Karpas-422 (cell line): Measurements from ENCODE around the gene DUSP8. TPM values are rescaled to one million over a fixed set of nuclear protein-coding genes. Genes with fewer than 3 reads are reported as not detected.

Experiments used
- DNase-seq: peaks from one replicate; pipeline ENCODE4 v3.0.0-alpha.2; 2015
- H2AFZ ChIP-seq: fragments of 200-600 bp; sonication (generic); 2 replicates; pipeline ENCODE4 v1.6.1; 2014; ENCODE audit warnings: antibody characterized with exemption, low read length, mixed read lengths
- H3K27ac ChIP-seq: fragments of 200-600 bp; sonication (generic); 2 replicates; pipeline ENCODE4 v1.5.1; 2014; ENCODE audit warnings: mild to moderate bottlenecking, low read length, moderate library complexity
- H3K27me3 ChIP-seq: fragments of 200-600 bp; sonication (generic); 2 replicates; pipeline ENCODE4 v1.6.1; 2014; ENCODE audit warnings: low read length, mixed read lengths
- H3K36me3 ChIP-seq: fragments of 200-600 bp; sonication (generic); 2 replicates; pipeline ENCODE4 v1.6.1; 2014; ENCODE audit warnings: low read length, mixed read lengths; ENCODE audit not compliant: insufficient read depth
- H3K4me1 ChIP-seq: fragments of 200-600 bp; sonication (generic); 2 replicates; pipeline ENCODE4 v1.6.1; 2014; ENCODE audit warnings: mild to moderate bottlenecking, low read length, mixed read lengths
- H3K4me2 ChIP-seq: fragments of 200-600 bp; sonication (generic); 2 replicates; pipeline ENCODE4 v1.6.1; 2014; ENCODE audit warnings: low read length, low read depth, mild to moderate bottlenecking; ENCODE audit not compliant: poor library complexity, severe bottlenecking
- H3K4me3 ChIP-seq: fragments of 200-600 bp; sonication (generic); 2 replicates; pipeline ENCODE4 v1.5.1; 2014; ENCODE audit warnings: mild to moderate bottlenecking, antibody characterized with exemption, low read length, mixed read lengths
- H3K79me2 ChIP-seq: fragments of 200-600 bp; sonication (generic); 2 replicates; pipeline ENCODE4 v1.6.1; 2014; ENCODE audit warnings: mild to moderate bottlenecking, low read length, mixed read lengths
- H3K9ac ChIP-seq: fragments of 200-600 bp; sonication (generic); 2 replicates; pipeline ENCODE4 v1.6.0; 2014; ENCODE audit warnings: low read length
- H3K9me2 ChIP-seq: fragments of 200-600 bp; sonication (generic), shearing (Covaris generic); replicated peaks from 2 replicates; pipeline ENCODE4 v1.6.0; 2014; ENCODE audit warnings: mild to moderate bottlenecking, low read length, moderate library complexity; ENCODE audit not compliant: insufficient read depth
- H3K9me3 ChIP-seq: fragments of 300-700, 200-600 bp; sonication (generic); 2 replicates; pipeline ENCODE4 v1.6.1; 2014; ENCODE audit warnings: low read length, mixed read lengths
- H4K20me1 ChIP-seq: fragments of 200-600 bp; sonication (generic); 2 replicates; pipeline ENCODE4 v1.6.1; 2014; ENCODE audit warnings: mild to moderate bottlenecking, antibody characterized with exemption, low read length, low read depth; ENCODE audit not compliant: insufficient read depth
- total RNA-seq: library from RNA; depleted of rRNA; stranded (reverse); fragments of >200 nt; shearing (Covaris generic); gene quantifications from 2 replicates; pipeline ENCODE4 v1.2.3, GENCODE V29; 2014; ENCODE audit warnings: low replicate concordance

Gene DUSP8
- total RNA-seq, 1 experiment from 2014 or later, result not detected

DNA sequence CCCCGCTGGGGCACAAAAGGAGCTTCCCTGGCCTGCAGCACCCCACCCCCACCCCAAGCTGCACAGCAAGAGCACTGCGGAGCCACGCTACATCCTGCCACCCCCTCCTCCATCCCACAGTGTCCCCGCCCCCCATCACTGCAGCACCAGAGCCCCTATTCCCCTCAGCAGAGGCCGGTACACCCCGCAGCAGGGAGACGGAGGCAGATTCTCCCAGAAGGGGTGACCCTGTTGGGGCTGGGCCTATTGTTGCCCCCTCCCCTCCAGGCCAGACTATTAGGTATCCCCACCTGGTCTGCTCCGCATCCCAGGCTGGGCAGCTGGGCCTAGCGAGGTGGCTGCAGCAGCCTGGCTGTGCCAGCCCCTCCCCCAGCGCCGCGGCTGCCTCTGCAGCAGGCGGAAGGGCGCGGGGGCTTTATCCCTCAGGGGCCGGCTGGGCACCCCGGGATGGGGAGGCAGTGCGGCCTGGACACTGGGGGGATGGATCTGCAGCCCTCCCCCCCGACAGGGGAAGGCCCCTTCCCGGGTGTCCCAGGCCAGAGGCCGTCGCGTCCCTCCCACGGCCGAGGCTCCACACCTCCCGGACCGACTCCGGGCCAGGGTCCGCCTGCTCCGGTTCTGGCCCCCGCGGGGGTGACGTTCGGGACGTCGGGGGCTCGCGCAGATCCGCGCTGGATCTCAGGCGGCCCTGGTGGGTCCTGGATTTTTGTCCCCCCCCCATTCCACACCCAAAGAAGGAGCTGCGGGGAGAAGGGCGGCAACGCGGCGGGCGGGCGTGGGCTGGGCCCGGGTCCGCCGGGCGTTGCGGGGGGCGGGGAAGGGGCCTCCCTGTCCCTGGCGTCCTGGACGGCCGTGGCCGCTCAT is 943 bp downstream of the DUSP8 start:
- no peak overlapping the region for H3K27ac ChIP-seq

DNA sequence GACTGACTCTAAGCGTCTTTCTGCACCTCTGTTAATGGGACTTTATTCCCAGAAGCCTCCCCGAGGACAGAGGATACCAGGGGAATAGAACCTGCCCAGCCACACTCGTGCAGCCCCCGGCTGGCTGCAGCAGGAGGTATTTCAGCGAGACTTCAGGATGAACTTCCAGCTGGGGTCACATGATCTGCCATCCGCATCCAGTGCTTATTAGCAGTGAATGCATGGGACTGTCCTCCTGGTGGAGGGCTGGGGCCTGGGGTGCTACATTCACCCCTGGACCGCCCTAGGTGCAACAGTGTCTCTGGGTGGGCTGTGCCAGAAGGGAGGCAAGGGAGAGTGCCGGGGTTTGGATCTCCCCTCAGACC is 1.6 kb downstream of the DUSP8 start:
- no peaks in the 10 kb centered on the region for H3K9me2 ChIP-seq
- peaks cover 34% of the 10 kb centered on the region for H3K4me1 ChIP-seq
- H3K9ac ChIP-seq, result no peak overlapping the region
- no peaks in the 10 kb centered on the region for H3K9me3 ChIP-seq
- H4K20me1 ChIP-seq, result peaks cover 43% of the 10 kb centered on the region
- no peaks in the 10 kb centered on the region for H3K36me3 ChIP-seq
- H3K79me2 ChIP-seq, result no peaks in the 10 kb centered on the region
- no peaks in the 10 kb centered on the region for H3K27me3 ChIP-seq
- H3K4me2 ChIP-seq, result no peak overlapping the region
- H2AFZ ChIP-seq, result no peak overlapping the region
- no peak overlapping the region for H3K4me3 ChIP-seq
- no peak for DNase-seq
- no peak overlapping the region for H3K27ac ChIP-seq

More for the DNA sequence above, 943 bp downstream of the DUSP8 start:
- DNase-seq, result peak; percentile 53
- no peaks in the 10 kb centered on the region for H3K9me2 ChIP-seq
- H3K4me2 ChIP-seq, result no peak overlapping the region
- no peaks in the 10 kb centered on the region for H3K36me3 ChIP-seq
- no peak overlapping the region for H3K9ac ChIP-seq
- H3K27me3 ChIP-seq, result no peaks in the 10 kb centered on the region
- H3K4me3 ChIP-seq, result no peak overlapping the region
- H4K20me1 ChIP-seq, result peaks cover 43% of the 10 kb centered on the region
- peaks cover 34% of the 10 kb centered on the region for H3K4me1 ChIP-seq
- no peak overlapping the region for H2AFZ ChIP-seq
- H3K79me2 ChIP-seq, result no peaks in the 10 kb centered on the region
- H3K9me3 ChIP-seq, result no peaks in the 10 kb centered on the region

DNA sequence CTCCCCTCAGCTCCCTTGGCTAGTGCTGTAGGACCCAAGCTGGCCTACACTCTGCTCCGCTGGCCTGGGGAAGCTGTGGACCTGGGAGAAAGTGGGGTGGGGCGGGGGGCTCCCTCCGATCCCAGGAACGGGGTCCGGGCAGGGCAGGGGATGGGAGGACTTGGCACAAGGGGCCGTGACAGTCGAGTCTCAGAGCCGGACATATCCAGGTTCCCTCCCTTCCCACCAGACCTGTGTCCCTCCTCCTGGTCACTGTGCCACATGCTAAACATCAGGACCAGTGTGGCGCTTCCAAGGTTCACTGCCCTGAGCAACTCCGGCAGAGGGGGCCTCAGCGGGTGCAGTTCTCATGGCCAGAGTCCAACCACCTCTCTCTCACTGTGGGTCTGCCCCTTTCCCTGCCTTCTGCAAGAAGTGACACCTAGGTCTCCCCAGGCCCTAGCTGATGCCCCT is 2.0 kb downstream of the DUSP8 start:
- Histone ChIP-seq H4K20me1 (peaks cover 46% of the 10 kb centered on the region), H3K79me2 (no peaks in the 10 kb centered on the region), H3K4me1 (peaks cover 34% of the 10 kb centered on the region), H2AFZ (no peak overlapping the region), H3K27me3 (no peaks in the 10 kb centered on the region), H3K4me2 (no peak overlapping the region), H3K9me3 (no peaks in the 10 kb centered on the region), H3K9me2 (no peaks in the 10 kb centered on the region), H3K4me3 (no peak overlapping the region), H3K27ac (no peak overlapping the region), H3K36me3 (no peaks in the 10 kb centered on the region), H3K9ac (no peak overlapping the region)
- no peak for DNase-seq

DNA sequence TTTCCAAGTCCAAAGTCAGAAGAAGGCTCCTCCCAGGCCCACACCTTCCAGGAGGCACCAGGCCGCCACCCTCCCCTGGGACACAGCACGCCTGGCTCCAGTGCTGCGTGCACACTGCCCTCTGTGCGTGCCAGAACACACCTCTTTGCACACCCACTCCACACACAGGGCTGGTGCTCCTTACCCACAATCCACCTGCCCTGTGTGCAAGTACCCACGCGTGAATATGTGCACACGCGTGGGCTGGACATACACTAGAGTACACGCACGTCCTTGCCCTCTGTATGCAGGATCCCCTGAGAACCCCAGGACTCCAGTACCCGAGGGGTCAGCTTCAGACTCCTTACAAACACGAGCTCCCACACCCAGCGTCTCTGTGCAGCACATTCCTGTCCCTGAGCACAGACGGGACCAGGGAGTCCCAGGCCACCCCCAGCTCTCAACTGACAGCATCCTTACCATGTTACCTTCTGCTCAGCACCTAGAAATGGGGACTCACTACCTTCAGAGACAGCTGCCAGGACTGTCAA is 2.8 kb downstream of the DUSP8 start:
- H3K36me3 ChIP-seq, result no peaks in the 10 kb centered on the region
- no peak overlapping the region for H2AFZ ChIP-seq
- no peaks in the 10 kb centered on the region for H3K27me3 ChIP-seq
- H3K4me1 ChIP-seq, result peaks cover 29% of the 10 kb centered on the region
- no peak overlapping the region for H3K9ac ChIP-seq
- H3K9me3 ChIP-seq, result no peaks in the 10 kb centered on the region
- H3K27ac ChIP-seq, result no peak overlapping the region
- DNase-seq, result no peak
- H3K4me2 ChIP-seq, result no peak overlapping the region
- peaks cover 47% of the 10 kb centered on the region for H4K20me1 ChIP-seq
- H3K4me3 ChIP-seq, result no peak overlapping the region
- H3K9me2 ChIP-seq, result no peaks in the 10 kb centered on the region
- no peaks in the 10 kb centered on the region for H3K79me2 ChIP-seq

DNA sequence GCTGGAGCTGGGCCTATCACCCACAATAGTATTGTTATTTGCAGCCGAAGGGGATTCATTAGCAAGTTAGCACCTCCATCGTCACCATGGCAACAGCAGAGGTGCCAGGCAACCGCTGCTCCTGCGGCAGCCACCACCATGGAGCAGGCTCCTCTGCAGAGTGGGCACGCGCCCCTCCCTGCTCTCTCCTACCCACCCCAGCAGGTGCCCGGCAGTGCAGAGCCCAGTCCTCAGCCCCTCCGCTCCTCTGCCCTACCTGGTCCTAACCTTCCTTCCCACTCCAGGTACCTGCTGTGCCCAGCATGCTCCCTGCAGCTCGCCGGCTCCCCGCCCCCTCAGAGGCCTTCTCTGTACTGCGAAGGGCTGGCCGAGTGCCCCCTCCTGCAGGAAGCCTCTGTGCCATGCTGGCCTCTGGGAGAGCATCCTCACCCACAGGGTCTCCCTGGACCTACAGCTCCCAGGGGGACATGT is 3.6 kb downstream of the DUSP8 start:
- Histone ChIP-seq H3K79me2 (no peaks in the 10 kb centered on the region), H4K20me1 (peaks cover 45% of the 10 kb centered on the region), H3K27ac (no peak overlapping the region), H2AFZ (no peak overlapping the region), H3K4me1 (peaks cover 21% of the 10 kb centered on the region), H3K9me2 (no peaks in the 10 kb centered on the region), H3K9ac (no peak overlapping the region), H3K27me3 (no peaks in the 10 kb centered on the region), H3K9me3 (no peaks in the 10 kb centered on the region), H3K4me3 (no peak overlapping the region), H3K4me2 (no peak overlapping the region), H3K36me3 (no peaks in the 10 kb centered on the region)
- DNase-seq, result peak; percentile 77

DNA sequence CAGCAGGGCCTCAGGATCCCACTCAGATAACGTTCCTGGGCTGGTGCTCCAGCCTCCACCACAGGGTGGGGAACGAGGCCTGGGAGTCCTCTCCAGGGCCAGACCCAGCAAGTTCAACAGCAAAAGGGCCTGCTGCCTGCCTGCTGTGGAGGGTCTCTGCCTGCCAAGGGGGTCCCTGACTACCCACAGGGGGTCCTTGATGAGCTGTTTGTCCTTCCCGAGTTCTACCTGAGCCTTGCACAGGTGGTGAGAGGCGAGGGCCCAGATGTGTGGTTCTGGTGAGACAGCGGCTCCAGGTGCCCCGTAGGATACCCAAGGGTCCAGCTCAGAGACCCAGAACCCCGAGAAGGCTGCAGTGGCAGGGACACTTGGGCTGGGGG is 4.4 kb downstream of the DUSP8 start:
- no peaks in the 10 kb centered on the region for H3K9me3 ChIP-seq
- H3K36me3 ChIP-seq, result no peaks in the 10 kb centered on the region
- no peak overlapping the region for H3K4me2 ChIP-seq
- no peaks in the 10 kb centered on the region for H3K9me2 ChIP-seq
- no peaks in the 10 kb centered on the region for H3K27me3 ChIP-seq
- no peak overlapping the region for H3K27ac ChIP-seq
- H2AFZ ChIP-seq, result no peak overlapping the region
- no peaks in the 10 kb centered on the region for H3K79me2 ChIP-seq
- DNase-seq, result no peak
- H4K20me1 ChIP-seq, result peaks cover 39% of the 10 kb centered on the region
- H3K4me3 ChIP-seq, result no peak overlapping the region
- H3K4me1 ChIP-seq, result peaks cover 15% of the 10 kb centered on the region
- H3K9ac ChIP-seq, result no peak overlapping the region

DNA sequence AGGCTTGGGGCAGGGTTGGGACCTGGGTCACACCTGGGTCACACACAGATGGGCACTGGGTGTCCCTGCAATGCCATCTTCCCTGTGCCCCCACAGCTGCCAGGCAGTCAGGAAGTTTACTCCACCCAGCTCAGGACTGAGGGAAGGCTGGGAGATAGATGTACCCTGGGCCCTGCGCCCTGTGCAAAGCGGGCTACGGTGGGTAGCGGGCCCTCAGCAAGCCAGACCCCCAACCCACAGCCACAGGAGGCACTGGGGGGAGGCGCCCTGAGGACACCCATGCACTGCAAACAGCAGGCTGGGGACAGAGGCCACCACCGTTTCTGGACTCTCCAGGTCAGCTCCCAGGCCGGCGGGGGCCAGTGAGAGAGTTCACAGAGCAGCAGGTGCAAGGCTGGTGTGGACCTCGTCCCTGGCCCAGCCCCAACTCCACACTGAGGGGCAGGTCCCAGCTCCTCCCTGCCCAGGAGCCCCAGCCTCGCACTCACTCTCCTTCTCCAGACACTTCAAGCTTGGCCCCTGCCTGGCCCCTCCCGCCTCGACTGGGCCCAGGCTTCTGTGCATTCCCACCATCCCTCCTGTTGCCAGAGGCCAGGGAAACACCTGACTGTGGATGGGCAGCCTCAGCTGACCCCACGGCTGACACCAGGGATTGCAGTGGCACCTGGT is 4.9 kb downstream of the DUSP8 start:
- no peak for DNase-seq
- no peak overlapping the region for H3K9ac ChIP-seq
- H3K4me1 ChIP-seq, result peaks cover 10% of the 10 kb centered on the region

DNA sequence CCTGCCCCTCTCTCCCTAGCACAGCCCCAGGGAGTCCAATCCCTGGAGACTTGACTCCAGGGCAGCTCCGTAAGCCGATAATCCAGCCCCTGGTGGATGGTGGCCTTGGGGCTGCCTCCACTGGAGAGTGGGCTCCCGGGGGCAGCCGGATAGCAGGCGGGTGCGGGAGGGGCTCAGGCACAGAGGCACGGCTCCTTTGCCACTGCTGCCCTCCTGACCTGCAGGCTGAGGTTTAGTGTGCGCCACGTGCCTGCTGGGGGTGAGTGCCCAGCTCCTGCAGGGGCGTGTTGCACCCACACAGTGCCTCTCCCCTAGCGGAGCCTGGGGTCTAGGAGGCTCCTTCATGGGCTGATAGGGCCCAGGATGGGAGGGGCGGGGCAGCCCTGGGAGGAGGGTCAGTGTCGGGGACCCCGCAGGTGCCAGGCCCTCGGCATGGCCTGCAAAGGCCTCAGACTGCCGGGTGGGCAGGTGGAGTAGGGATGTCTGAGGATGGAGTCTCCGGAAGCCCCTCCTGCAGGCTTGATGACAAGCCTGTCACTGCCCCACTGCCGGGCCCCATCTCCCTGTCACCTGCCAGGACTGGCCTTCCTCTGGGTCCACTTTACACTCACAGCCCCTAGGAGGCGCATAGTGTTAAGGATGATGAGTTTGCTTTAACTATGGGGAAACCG is 5.6 kb downstream of the DUSP8 start:
- H3K9me2 ChIP-seq, result no peaks in the 10 kb centered on the region
- H3K9me3 ChIP-seq, result no peaks in the 10 kb centered on the region
- peak; percentile 52 for DNase-seq
- H3K27me3 ChIP-seq, result no peaks in the 10 kb centered on the region
- H3K9ac ChIP-seq, result no peak overlapping the region
- no peaks in the 10 kb centered on the region for H3K36me3 ChIP-seq
- no peak overlapping the region for H3K4me3 ChIP-seq
- H2AFZ ChIP-seq, result no peak overlapping the region
- peaks cover 10% of the 10 kb centered on the region for H3K4me1 ChIP-seq
- H3K79me2 ChIP-seq, result no peaks in the 10 kb centered on the region
- H4K20me1 ChIP-seq, result peaks cover 39% of the 10 kb centered on the region
- H3K4me2 ChIP-seq, result no peak overlapping the region
- H3K27ac ChIP-seq, result no peak overlapping the region

More for the DNA sequence above, 4.9 kb downstream of the DUSP8 start:
- no peak overlapping the region for H2AFZ ChIP-seq
- H3K36me3 ChIP-seq, result no peaks in the 10 kb centered on the region
- H3K9me2 ChIP-seq, result no peaks in the 10 kb centered on the region
- no peak overlapping the region for H3K27ac ChIP-seq
- no peaks in the 10 kb centered on the region for H3K27me3 ChIP-seq
- no peaks in the 10 kb centered on the region for H3K79me2 ChIP-seq
- no peak overlapping the region for H3K4me2 ChIP-seq
- H4K20me1 ChIP-seq, result peaks cover 39% of the 10 kb centered on the region
- no peaks in the 10 kb centered on the region for H3K9me3 ChIP-seq
- no peak overlapping the region for H3K4me3 ChIP-seq
